NCI-H446 treated with DMSO at 0.1 percent for 48 hours (cell line): Measurements from ENCODE around the gene API5.

Experiments
- DNase-seq: peaks from one replicate; lab custom pipeline; 2025; lab: John Stamatoyannopoulos, UW

The API5 gene

DNA sequence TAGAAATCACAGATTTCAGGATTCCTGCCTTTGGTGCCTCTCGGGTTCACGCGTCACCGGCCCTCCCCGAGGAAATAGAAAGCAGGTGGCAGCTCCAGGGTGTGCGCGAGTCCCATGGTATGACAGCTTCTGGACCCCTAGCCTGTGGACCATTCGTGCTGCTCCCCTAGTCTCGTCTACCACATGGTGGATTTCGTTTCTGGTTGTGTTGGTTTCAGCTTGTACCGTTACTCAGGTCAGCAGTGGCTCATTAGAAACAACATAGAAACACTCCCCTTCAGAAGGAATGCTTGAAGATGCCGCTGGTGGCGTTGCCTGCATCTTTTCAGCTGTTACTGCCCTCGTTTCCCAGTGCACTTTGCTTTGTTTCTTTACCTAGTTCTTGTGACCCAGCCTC lies 47.6 kb downstream of the API5 start:
- DNase-seq: no peak

DNA sequence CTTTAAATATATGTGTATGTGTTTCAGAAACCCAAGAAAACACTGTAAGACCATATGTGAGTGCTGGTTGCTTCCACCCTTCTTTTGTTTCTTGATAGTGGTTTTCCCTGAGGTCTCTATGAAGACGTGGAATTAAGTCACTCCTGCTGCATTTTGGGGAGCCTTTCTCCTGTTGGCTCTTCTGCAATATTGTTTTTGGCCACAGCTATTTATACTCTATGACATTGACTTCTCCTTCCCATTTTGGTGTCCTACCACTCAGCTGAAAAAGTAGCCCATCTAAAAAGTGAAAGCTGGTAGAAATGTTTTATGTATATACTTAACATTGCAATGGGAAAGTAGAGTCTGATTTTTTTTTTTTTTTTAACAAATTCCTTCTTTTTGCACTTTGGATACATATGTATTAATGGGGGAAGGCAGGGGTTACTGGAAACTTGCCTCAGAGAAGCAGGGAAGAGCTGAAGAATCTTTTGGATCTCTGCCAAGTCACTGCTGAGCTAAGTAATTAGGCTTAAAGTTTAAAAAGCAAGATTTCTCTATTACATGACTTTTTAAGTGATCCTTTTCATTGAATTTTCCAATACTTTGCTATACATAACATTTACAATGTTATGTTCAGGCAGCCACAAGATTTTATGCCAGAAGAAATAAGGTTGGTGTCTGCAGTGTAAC lies 48.7 kb downstream of the API5 start:
- no peak for DNase-seq

DNA sequence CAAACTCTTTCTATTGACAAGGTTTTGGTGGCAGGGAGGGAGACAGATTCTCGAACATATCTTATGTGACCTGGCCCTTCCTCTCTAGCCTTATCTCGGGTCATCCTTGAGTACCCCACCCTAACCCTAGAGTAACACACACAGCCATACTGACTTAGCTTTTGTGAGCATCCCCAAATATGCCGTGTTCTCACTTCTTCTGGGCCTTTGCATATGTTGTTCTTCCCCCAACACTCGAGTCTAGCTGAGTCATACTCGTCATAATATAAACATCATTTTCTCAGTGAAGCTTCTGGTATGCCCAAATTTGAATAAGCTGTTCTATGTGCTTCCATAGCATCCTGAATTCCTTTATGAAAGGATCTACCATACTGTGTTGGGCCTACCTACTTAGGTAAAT lies 54.9 kb downstream of the API5 start:
- DNase-seq: no peak

DNA sequence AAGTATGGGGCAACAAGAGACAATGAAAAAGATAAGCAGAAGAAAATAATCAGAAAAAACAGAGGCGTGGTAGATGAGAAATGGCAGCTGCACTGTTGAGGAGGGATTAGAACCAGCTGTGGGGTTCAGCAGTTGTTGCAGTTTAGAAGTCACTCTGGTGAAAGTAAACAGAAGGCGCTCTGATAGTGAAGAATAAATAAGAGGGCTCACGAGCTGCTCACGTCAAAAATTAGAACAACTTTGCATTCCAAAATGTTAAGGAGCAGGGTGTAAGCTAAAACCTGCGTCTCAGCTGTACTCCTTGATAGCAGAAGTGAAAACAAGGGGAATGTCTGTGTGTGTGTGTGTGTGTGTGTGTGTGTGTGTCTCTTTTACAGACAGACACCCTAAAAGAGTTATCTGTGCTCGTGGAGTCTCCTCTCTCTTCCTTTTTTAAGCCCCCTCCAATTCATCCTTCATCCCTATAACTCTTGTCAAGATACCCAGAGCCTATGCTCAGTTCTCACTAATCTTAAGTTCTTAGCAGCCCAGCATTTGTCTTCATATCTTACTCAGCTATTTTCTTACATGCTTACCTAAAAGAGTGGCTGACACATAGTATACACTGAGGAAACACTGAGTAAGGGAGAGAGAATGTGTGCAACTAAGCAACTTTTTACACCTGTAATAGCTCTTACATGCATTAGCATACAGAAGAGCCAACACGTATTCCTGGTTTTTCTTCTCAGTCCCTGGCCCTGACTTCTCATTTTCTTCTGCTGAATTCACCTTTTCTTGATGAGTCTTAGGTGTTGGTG lies 55.8 kb downstream of the API5 start:
- no peak for DNase-seq

DNA sequence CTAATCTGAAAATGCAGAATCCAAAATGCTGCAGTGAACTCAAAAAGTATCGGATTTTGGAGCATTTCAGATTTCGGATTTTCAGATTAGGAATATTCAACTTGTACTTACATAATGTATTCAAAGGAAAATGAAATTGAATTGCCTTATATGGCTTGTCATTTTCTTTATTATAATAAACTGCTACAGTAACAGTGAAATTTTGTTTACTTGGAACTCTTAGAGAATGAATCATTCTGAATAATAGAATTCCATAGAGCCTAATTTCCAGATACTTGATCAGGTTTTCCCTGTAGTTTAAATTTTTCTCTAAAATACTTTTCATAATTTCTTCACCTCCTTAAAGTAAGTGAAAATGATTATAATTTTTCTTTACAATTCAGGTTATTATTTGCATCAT lies 64.3 kb downstream of the API5 start:
- no peak for DNase-seq

DNA sequence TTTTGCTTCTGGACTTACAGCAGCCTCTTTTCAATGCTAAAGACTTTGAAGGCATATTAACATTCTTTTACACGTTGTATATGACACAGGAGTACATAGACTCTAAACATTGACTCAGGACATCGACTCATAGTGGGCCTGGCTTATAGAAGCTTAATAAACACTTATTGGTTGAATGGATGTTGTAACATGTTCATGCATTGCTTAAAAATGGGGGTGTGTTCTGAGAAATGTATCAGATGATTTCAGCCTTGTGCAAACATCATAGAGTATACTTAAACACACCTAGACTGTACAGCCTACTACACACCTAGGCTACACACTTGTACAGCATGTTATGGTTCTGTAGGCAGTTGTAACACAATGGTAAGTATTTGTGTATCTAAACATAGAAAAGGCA lies 64.8 kb downstream of the API5 start:
- DNase-seq: no peak

DNA sequence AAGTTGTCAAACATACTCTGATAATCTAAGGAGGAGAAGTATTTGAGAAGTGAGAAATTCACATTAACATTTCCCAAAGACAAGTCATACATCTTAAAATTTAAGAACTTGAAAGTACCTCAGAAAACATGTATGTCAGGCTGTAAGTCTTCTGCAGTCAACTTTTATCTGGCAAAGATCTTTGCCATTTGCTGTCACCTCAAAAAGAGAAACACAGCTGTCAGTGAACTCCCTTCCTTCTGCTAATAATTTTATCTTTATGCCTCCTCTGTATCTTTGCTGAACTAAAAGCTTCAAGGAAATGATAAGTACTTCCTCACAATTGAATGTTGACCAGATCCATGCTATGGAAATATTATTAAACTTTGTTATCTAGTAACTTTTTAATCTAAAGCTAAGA lies 65.6 kb downstream of the API5 start:
- no peak for DNase-seq

DNA sequence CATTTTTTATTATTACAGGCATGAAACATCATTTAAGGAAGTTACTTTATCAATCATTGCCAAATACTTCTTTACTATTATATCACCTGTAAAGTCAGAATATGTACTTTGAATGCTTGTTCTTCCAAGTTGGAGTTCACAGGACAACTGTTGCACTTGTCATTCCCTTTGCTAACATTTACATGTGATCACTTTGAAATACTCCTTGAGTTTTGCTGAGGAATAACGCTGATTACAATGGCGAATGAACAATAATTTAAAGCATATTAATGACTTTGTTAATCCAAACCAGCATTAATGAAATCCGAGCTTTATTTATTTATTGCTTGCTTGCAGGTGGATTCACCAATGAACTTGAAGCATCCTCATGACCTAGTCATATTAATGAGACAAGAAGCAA lies 67.1 kb downstream of the API5 start:
- DNase-seq: no peak

DNA sequence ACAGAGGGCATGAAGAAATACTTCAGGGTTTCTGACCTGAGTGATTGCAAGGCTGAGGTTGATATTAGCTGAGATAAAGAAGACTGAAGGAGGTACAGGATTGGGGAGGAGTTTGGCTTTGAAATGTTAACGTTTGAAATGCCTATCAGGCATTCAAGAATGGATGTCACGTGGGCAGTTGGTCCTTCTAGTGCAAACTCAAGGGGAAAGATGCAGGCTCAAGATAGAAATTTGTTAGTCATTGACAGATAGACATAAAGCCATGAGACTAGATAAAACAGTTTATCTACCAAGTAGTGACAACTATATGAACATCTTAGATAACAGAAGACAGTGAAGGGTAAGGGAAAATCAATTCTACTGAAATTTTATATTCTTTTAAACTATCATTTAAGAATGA lies 70.0 kb downstream of the API5 start:
- DNase-seq: no peak

DNA sequence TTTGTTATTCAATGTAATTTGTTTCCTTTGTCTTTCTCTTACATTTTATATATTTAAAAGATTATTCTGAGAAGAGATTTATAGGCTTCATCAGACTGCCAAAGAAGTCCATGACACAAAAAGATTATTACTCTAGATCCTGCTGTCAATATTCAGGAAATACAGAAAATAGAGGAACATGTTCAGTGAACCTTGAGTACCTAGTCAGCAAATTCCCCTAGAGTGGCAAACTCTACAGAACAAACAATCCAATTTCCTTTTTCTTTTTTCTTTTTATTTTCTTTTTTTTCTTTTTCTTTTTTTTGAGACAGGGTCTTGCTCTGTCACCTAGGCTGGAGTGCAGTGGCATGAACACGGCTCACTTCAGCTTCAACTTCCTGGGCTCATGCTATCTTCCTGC lies 70.8 kb downstream of the API5 start:
- no peak for DNase-seq

DNA sequence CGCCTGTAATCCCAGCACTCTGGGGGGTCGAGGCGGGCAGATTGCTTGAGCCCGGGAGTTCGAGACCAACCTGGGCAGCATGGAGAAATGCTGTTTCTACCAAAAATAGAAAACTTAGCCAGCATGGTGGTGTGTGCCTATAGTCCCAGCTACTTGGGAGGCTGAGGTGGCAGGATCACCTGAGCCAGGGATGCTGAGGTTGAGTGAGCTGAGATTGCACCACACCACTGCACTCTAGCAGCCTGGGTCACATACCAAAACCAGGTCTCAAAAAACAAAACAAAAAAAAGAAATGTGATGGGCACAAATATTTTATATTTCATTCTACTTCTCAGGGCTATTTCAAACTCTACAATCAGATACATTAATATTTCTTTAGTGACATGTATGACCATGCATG lies 72.6 kb downstream of the API5 start:
- no peak for DNase-seq

DNA sequence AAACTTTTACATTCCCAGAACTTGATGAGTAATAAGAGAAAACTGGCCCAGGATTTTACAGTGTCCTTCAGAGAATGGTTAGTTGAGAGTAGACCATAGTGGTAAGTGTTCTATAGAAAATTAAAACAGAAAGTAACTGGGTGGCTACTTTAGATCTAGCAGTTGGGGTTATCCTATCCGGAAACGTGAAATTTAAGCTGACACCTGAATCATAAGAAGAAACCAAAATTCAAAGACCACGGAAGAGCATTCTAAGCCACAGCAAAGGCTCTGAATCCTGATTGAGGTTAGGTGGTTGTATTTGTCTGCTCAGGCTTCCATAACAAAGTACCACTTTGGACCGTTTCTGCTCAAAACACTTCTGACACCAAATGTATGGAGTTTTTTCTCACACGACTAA lies 80.9 kb downstream of the API5 start:
- no peak for DNase-seq

DNA sequence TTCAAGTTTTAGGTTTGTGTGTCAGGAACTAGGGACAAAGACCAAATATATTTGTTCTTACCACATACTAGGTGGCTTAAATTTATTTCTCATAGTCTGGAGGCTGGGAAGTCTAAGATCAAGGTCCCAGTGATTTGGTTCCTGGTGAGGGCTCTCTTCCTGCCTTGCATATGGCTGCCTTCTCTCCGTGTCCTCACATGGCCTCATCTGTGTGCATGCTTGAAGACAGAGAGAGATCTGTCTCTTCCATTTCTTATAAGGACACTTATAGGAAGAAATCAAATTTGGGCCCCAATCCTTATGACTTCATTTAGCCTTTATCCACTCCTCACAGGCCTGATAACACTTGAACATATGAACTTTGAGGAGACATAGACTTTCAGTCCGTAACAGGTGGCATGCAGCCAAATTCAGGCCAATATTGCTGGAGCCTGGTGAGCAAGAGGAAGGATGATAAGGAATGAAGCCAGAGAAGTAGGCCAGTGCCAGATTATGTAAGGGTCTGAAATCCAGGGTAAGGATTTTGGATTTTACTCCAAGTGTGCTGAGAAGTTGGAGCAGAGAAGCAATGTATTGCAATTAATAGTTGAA lies 82.1 kb downstream of the API5 start:
- DNase-seq: no peak
